WTC11 (cell line): ENCODE measurements around the gene TBC1D23.

Experiments
- FOXJ3 ChIP-seq: sonication (generic); formaldehyde crosslinking; IDR thresholded peaks from 2 replicates; pipeline ENCODE4 v1.9.0; 2021; ENCODE audit warnings: missing genetic modification reagents, mild to moderate bottlenecking, borderline replicate concordance
- JAZF1 ChIP-seq: fragments of 250-450 bp; sonication (Bioruptor Pico); IDR thresholded peaks from 2 replicates; pipeline ENCODE4 v1.9.0; 2021; ENCODE audit warnings: moderate library complexity, mild to moderate bottlenecking, inconsistent platforms
- MYBL2 ChIP-seq: sonication (generic); formaldehyde crosslinking; IDR thresholded peaks from 2 replicates; pipeline ENCODE4 v1.8.1; 2023; ENCODE audit warnings: mild to moderate bottlenecking, moderate library complexity, missing genetic modification reagents
- NFYB ChIP-seq: sonication (generic); formaldehyde crosslinking; conservative IDR thresholded peaks from 2 replicates; pipeline ENCODE4 v1.8.0; 2022; ENCODE audit warnings: low read depth, missing genetic modification reagents
- NR2C2 ChIP-seq: sonication (generic); formaldehyde crosslinking; IDR thresholded peaks from 2 replicates; pipeline ENCODE4 v1.8.0; 2022; ENCODE audit warnings: mild to moderate bottlenecking, missing genetic modification reagents
- TCF7 ChIP-seq: sonication (generic); formaldehyde crosslinking; IDR thresholded peaks from 2 replicates; pipeline ENCODE4 v1.8.0; 2022; ENCODE audit warnings: mild to moderate bottlenecking, low read depth, missing genetic modification reagents, moderate library complexity
- TEAD4 ChIP-seq: sonication (generic); formaldehyde crosslinking; IDR thresholded peaks from 2 replicates; pipeline ENCODE4 v1.8.0; 2022; ENCODE audit warnings: mild to moderate bottlenecking, missing genetic modification reagents
- ZNF121 ChIP-seq: sonication (generic); formaldehyde crosslinking; IDR thresholded peaks from 2 replicates; pipeline ENCODE4 v1.8.0; 2023; ENCODE audit warnings: missing genetic modification reagents
- TF ChIP-seq, protein P1 (sequence below): fragments of 200-600 bp; IDR thresholded peaks from 2 replicates; pipeline ENCODE4 v1.8.0; 2022; ENCODE audit warnings: antibody characterized with exemption
- TF ChIP-seq, protein P2 (sequence below): sonication (generic); formaldehyde crosslinking; IDR thresholded peaks from 2 replicates; pipeline ENCODE4 v1.8.1; 2023; ENCODE audit warnings: mild to moderate bottlenecking, missing genetic modification reagents, moderate library complexity
- TF ChIP-seq, protein P3 (sequence below): sonication (generic); formaldehyde crosslinking; IDR thresholded peaks from 2 replicates; pipeline ENCODE4 v1.8.0; 2022; ENCODE audit warnings: mild to moderate bottlenecking, missing genetic modification reagents
- TF ChIP-seq, protein P4 (sequence below): sonication (generic); formaldehyde crosslinking; IDR thresholded peaks from 2 replicates; pipeline ENCODE4 v1.8.1; 2022; ENCODE audit warnings: mild to moderate bottlenecking, moderate library complexity, missing genetic modification reagents
- TF ChIP-seq, protein P5 (sequence below): sonication (generic); formaldehyde crosslinking; IDR thresholded peaks from 2 replicates; pipeline ENCODE4 v1.8.1; 2023; ENCODE audit warnings: mild to moderate bottlenecking, moderate library complexity, missing genetic modification reagents
- TF ChIP-seq, protein P6 (sequence below): sonication (generic); formaldehyde crosslinking; IDR thresholded peaks from 2 replicates; pipeline ENCODE4 v1.8.1; 2022; ENCODE audit warnings: missing genetic modification reagents, borderline replicate concordance

DNA sequence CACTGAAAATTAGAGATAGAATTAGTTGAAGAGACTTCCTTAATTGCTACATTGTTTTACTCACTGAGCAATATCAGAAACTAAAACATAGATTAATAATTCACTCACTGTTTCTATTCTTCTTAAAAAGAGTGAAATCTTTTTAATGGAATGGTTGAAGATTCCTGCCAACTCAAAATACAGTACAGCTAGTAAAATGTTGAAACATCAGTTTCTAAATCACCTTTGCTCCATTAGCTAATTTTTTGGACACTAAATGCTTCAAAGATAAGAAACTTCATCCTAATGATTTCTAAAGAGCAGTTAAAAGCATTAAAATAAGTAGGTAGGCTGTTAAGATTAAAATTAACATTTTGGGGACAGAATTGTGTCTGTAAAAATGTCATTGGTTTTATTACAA is 63.3 kb downstream of the TBC1D23 start:
- TF ChIP-seq, protein P1, sequence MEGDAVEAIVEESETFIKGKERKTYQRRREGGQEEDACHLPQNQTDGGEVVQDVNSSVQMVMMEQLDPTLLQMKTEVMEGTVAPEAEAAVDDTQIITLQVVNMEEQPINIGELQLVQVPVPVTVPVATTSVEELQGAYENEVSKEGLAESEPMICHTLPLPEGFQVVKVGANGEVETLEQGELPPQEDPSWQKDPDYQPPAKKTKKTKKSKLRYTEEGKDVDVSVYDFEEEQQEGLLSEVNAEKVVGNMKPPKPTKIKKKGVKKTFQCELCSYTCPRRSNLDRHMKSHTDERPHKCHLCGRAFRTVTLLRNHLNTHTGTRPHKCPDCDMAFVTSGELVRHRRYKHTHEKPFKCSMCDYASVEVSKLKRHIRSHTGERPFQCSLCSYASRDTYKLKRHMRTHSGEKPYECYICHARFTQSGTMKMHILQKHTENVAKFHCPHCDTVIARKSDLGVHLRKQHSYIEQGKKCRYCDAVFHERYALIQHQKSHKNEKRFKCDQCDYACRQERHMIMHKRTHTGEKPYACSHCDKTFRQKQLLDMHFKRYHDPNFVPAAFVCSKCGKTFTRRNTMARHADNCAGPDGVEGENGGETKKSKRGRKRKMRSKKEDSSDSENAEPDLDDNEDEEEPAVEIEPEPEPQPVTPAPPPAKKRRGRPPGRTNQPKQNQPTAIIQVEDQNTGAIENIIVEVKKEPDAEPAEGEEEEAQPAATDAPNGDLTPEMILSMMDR = no peak
- no peak for TF ChIP-seq TEAD4
- TF ChIP-seq NR2C2 (CRISPR knock-in tag) = no peak
- TF ChIP-seq, protein P2, sequence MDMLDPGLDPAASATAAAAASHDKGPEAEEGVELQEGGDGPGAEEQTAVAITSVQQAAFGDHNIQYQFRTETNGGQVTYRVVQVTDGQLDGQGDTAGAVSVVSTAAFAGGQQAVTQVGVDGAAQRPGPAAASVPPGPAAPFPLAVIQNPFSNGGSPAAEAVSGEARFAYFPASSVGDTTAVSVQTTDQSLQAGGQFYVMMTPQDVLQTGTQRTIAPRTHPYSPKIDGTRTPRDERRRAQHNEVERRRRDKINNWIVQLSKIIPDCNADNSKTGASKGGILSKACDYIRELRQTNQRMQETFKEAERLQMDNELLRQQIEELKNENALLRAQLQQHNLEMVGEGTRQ (CRISPR knock-in tag) = no peak
- TF ChIP-seq, protein P3, sequence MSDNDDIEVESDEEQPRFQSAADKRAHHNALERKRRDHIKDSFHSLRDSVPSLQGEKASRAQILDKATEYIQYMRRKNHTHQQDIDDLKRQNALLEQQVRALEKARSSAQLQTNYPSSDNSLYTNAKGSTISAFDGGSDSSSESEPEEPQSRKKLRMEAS (CRISPR knock-in tag) = no peak
- TF ChIP-seq TCF7 (CRISPR knock-in tag) = no peak
- TF ChIP-seq, protein P4, sequence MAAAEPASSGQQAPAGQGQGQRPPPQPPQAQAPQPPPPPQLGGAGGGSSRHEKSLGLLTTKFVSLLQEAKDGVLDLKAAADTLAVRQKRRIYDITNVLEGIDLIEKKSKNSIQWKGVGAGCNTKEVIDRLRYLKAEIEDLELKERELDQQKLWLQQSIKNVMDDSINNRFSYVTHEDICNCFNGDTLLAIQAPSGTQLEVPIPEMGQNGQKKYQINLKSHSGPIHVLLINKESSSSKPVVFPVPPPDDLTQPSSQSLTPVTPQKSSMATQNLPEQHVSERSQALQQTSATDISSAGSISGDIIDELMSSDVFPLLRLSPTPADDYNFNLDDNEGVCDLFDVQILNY (CRISPR knock-in tag) = no peak
- TF ChIP-seq ZNF121 (CRISPR knock-in tag) = no peak
- no peak for TF ChIP-seq JAZF1 (CRISPR knock-in tag)
- TF ChIP-seq, protein P5, sequence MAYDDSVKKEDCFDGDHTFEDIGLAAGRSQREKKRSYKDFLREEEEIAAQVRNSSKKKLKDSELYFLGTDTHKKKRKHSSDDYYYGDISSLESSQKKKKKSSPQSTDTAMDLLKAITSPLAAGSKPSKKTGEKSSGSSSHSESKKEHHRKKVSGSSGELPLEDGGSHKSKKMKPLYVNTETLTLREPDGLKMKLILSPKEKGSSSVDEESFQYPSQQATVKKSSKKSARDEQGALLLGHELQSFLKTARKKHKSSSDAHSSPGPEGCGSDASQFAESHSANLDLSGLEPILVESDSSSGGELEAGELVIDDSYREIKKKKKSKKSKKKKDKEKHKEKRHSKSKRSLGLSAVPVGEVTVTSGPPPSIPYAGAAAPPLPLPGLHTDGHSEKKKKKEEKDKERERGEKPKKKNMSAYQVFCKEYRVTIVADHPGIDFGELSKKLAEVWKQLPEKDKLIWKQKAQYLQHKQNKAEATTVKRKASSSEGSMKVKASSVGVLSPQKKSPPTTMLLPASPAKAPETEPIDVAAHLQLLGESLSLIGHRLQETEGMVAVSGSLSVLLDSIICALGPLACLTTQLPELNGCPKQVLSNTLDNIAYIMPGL = no peak
- TF ChIP-seq MYBL2 (CRISPR knock-in tag) = no peak
- no peak for TF ChIP-seq NFYB
- TF ChIP-seq, protein P6, sequence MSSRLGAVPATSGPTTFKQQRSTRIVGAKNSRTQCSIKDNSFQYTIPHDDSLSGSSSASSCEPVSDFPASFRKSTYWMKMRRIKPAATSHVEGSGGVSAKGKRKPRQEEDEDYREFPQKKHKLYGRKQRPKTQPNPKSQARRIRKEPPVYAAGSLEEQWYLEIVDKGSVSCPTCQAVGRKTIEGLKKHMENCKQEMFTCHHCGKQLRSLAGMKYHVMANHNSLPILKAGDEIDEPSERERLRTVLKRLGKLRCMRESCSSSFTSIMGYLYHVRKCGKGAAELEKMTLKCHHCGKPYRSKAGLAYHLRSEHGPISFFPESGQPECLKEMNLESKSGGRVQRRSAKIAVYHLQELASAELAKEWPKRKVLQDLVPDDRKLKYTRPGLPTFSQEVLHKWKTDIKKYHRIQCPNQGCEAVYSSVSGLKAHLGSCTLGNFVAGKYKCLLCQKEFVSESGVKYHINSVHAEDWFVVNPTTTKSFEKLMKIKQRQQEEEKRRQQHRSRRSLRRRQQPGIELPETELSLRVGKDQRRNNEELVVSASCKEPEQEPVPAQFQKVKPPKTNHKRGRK (CRISPR knock-in tag) = no peak
- no peak for TF ChIP-seq FOXJ3 (CRISPR knock-in tag)
